MCF 10A (cell line): Measurements from ENCODE around the gene UGCG. TPM values are rescaled to one million over a fixed set of nuclear protein-coding genes. Genes with fewer than 3 reads are reported as not detected.

ENCODE experiments used
- BruUV-seq: library from RNA; stranded (reverse); fragments of 400-500 nt; replicated peaks from 2 replicates; lab custom pipeline; 2021; lab: Mats Ljungman, UMichigan
- CTCF ChIA-PET: fragments of 300-600 bp; sonication (Branson Sonifier 250); formaldehyde crosslinking; extraction: SDS; loops from one replicate; lab custom pipeline; 2021; ENCODE audit warnings: antibody characterized with exemption, inconsistent platforms; lab: Yijun Ruan, JAX
- POLR2A ChIA-PET: fragments of 300-600, 350-650 bp; sonication (Branson Sonifier 250); formaldehyde crosslinking; extraction: SDS; loops from one replicate; lab custom pipeline; 2020; ENCODE audit warnings: antibody characterized with exemption, inconsistent platforms; lab: Yijun Ruan, JAX
- DNase-seq: peaks from one replicate; pipeline ENCODE4 v3.0.0-alpha.2; 2018; ENCODE audit not compliant: unreplicated experiment
- H3K27ac Mint-ChIP-seq: one replicate; pipeline ENCODE4 v1.8.0; 2022; ENCODE audit warnings: mild to moderate bottlenecking, low read depth, mixed read lengths; ENCODE audit not compliant: unreplicated experiment
- H3K27me3 Mint-ChIP-seq: one replicate; pipeline ENCODE4 v1.8.0; 2022; ENCODE audit warnings: mixed read lengths; ENCODE audit not compliant: insufficient read depth, unreplicated experiment
- H3K36me3 Mint-ChIP-seq: one replicate; pipeline ENCODE4 v1.8.0; 2022; ENCODE audit warnings: mild to moderate bottlenecking, moderate library complexity, mixed read lengths; ENCODE audit not compliant: insufficient read depth, unreplicated experiment
- H3K4me1 Mint-ChIP-seq: one replicate; pipeline ENCODE4 v1.8.0; 2022; ENCODE audit warnings: mixed read lengths; ENCODE audit not compliant: insufficient read depth, unreplicated experiment
- H3K4me3 Mint-ChIP-seq: one replicate; pipeline ENCODE4 v1.8.0; 2022; ENCODE audit warnings: mild to moderate bottlenecking, moderate library complexity, mixed read lengths; ENCODE audit not compliant: unreplicated experiment
- H3K9me3 Mint-ChIP-seq: one replicate; pipeline ENCODE4 v1.8.0; 2022; ENCODE audit warnings: mixed read lengths; ENCODE audit not compliant: unreplicated experiment
- CTCF ChIP-seq: fragments of 200-600 bp; IDR thresholded peaks from one replicate; pipeline ENCODE4 v1.8.0; 2022; ENCODE audit warnings: antibody characterized with exemption, mild to moderate bottlenecking; ENCODE audit not compliant: unreplicated experiment
- intact Hi-C: fragments of 100-400 bp; cut with micrococcal nuclease; formaldehyde crosslinking; loops from 2 replicates; pipeline ENCODE4 v1.14.1; 2022
- total RNA-seq: library from RNA; stranded (reverse); gene quantifications from 2 replicates; pipeline ENCODE4 v1.2.3, GENCODE V29; 2022

Gene UGCG
- total RNA-seq, 1 experiment from 2014 or later: 29.5 TPM

- BruUV-seq: no TSS peak
- DNase-seq: no peak
- Mint-ChIP-seq H3K36me3 (peaks cover 63% of the 10 kb centered on the region), H3K4me1 (no peaks in the 10 kb centered on the region), H3K9me3 (no peaks in the 10 kb centered on the region), H3K27me3 (no peaks in the 10 kb centered on the region), H3K4me3 (no peak overlapping the region), H3K27ac (peak overlapping the region; percentile 16)
- ChIA-PET POLR2A (interaction anchor here (0.6 to 4.9 kb wide), 8 partner anchors 20 to 410 kb away, joined by 3 to 24 read pairs (median 3); partner anchors contain the start of gene UGCG), CTCF (interaction anchor here (0.6 to 1.1 kb wide), 2 partner anchors 120 to 152 kb away, joined by 3 to 4 read pairs; no protein-coding TSS in a partner anchor)
- intact Hi-C loops: no loop called here
- TF ChIP-seq CTCF: no peak
These were observed 25.9 kb downstream of the UGCG start for GRCh38 chr9:111922324-111923013.

- DNase-seq: no peak
- no peak overlapping the region for H3K4me3 Mint-ChIP-seq
- intact Hi-C loops: no loop called here
- TF ChIP-seq CTCF: no peak
- peaks cover 62% of the 10 kb centered on the region for H3K36me3 Mint-ChIP-seq
- CTCF ChIA-PET: interaction anchor here (1.0 kb wide), 1 partner anchor 16 kb away, joined by 4 read pairs; no protein-coding TSS in a partner anchor
- no peaks in the 10 kb centered on the region for H3K4me1 Mint-ChIP-seq
- POLR2A ChIA-PET: interaction anchor here (1.4 to 4.9 kb wide), 3 partner anchors 9 to 106 kb away, joined by 4 to 24 read pairs (median 10); partner anchors contain the start of gene UGCG
- no peaks in the 10 kb centered on the region for H3K9me3 Mint-ChIP-seq
- no peaks in the 10 kb centered on the region for H3K27me3 Mint-ChIP-seq
- no TSS peak for BruUV-seq
- no peak overlapping the region for H3K27ac Mint-ChIP-seq
These were observed 27.7 kb downstream of the UGCG start for GRCh38 chr9:111924281-111924680.

GRCh38 chr9:111925017-111925770 lies 28.6 kb downstream of the UGCG start:
- Mint-ChIP-seq H3K27me3 (no peaks in the 10 kb centered on the region), H3K4me1 (no peaks in the 10 kb centered on the region), H3K36me3 (peaks cover 57% of the 10 kb centered on the region), H3K9me3 (no peaks in the 10 kb centered on the region), H3K4me3 (no peak overlapping the region), H3K27ac (no peak overlapping the region)
- CTCF ChIA-PET: no interaction called here
- intact Hi-C loops: no loop called here
- POLR2A ChIA-PET: interaction anchor here (1.0 to 4.9 kb wide), 2 partner anchors 28 to 197 kb away, joined by 3 to 24 read pairs; partner anchors contain the start of gene UGCG
- TF ChIP-seq CTCF: no peak
- BruUV-seq: no TSS peak
- no peak for DNase-seq

GRCh38 chr9:111925784-111926183 lies 29.2 kb downstream of the UGCG start:
- intact Hi-C loops: no loop called here
- BruUV-seq: no TSS peak
- H3K27ac Mint-ChIP-seq: no peak overlapping the region
- no peaks in the 10 kb centered on the region for H3K27me3 Mint-ChIP-seq
- no peak for DNase-seq
- ChIA-PET CTCF (interaction anchor here (0.7 kb wide), 1 partner anchor 85 kb away, joined by 4 read pairs; no protein-coding TSS in a partner anchor), POLR2A (interaction anchor here (1.0 kb wide), 1 partner anchor 198 kb away, joined by 3 read pairs; no protein-coding TSS in a partner anchor)
- peaks cover 57% of the 10 kb centered on the region for H3K36me3 Mint-ChIP-seq
- no peaks in the 10 kb centered on the region for H3K4me1 Mint-ChIP-seq
- no peaks in the 10 kb centered on the region for H3K9me3 Mint-ChIP-seq
- H3K4me3 Mint-ChIP-seq: no peak overlapping the region
- no peak for TF ChIP-seq CTCF
